H1 (cell line): ENCODE data around the gene TMEM115. TPM values are rescaled to one million over a fixed set of nuclear protein-coding genes. Genes with fewer than 3 reads are reported as not detected.

Experiments used
- CTCF ChIA-PET: fragments of 300-600 bp; sonication (Branson Sonifier 250); formaldehyde crosslinking; loops from one replicate; lab custom pipeline; 2021; ENCODE audit not compliant: partially characterized antibody; lab: Charles Lee
- POLR2A ChIA-PET: fragments of 300-600 bp; sonication (Branson Sonifier 250); formaldehyde crosslinking; loops from one replicate; lab custom pipeline; 2021; ENCODE audit warnings: inconsistent platforms; ENCODE audit not compliant: partially characterized antibody; lab: Charles Lee
- DNase-seq, 2 experiments: peaks; one replicate each; pipeline versions ENCODE4 v3.0.0 to v3.0.0-alpha.2; 2010 to 2022; ENCODE audit warnings: low spot score in 2 of 2, low read depth in 1 of 2, mixed read lengths in 1 of 2
- FAIRE-seq: peaks from 2 replicates; lab custom pipeline; 2011; peaks lifted over from hg19 to GRCh38; lab: Jason Lieb, UNC
- H2AFZ ChIP-seq: 2 replicates; pipeline ENCODE4 v1.8.1; 2012; ENCODE audit warnings: low read length, inconsistent platforms
- H2AK5ac ChIP-seq: 2 replicates; pipeline ENCODE4 v1.6.1; 2013; ENCODE audit warnings: low read depth, low read length
- H2BK120ac ChIP-seq: replicated peaks from 2 replicates; pipeline ENCODE3; 2013; ENCODE audit warnings: low read depth, low read length, inconsistent platforms
- H2BK12ac ChIP-seq: 2 replicates; pipeline ENCODE4 v1.6.1; 2013; ENCODE audit warnings: low read depth, low read length
- H2BK15ac ChIP-seq: 2 replicates; pipeline ENCODE4 v1.6.1; 2013; ENCODE audit warnings: low read length
- H2BK20ac ChIP-seq: 2 replicates; pipeline ENCODE4 v1.6.1; 2013; ENCODE audit warnings: low read length
- H2BK5ac ChIP-seq: 2 replicates; pipeline ENCODE4 v1.6.1; 2013; ENCODE audit warnings: low read depth, low read length
- H3K14ac ChIP-seq: 2 replicates; pipeline ENCODE4 v1.6.1; 2013; ENCODE audit warnings: inconsistent platforms; ENCODE audit not compliant: insufficient read length
- H3K18ac ChIP-seq: 2 replicates; pipeline ENCODE4 v1.6.1; 2013; ENCODE audit warnings: low read length; ENCODE audit errors: extremely low read depth
- H3K23ac ChIP-seq: 2 replicates; pipeline ENCODE4 v1.6.1; 2013; ENCODE audit warnings: inconsistent platforms; ENCODE audit not compliant: insufficient read length
- H3K23me2 ChIP-seq: 2 replicates; pipeline ENCODE4 v1.6.1; 2013; ENCODE audit warnings: low read depth, low read length
- H3K27ac ChIP-seq: 2 replicates; pipeline ENCODE4 v1.6.1; 2011; ENCODE audit warnings: low read depth, low read length, inconsistent platforms
- H3K27me3 ChIP-seq, 4 experiments: replicated peaks in 1 of 4; 1 replicate in 1 of 4; 2 replicates in 3 of 4; pipeline versions ENCODE4 v1.6.1 to v1.8.1; 2011 to 2013; ENCODE audit warnings: low read length in 3 of 4, mild to moderate bottlenecking in 3 of 4, inconsistent platforms in 2 of 4, mixed read lengths in 2 of 4, moderate library complexity in 1 of 4; ENCODE audit not compliant: control insufficient read depth in 3 of 4, insufficient read depth in 3 of 4; ENCODE audit errors: extremely low read depth in 1 of 4
- H3K36me3 ChIP-seq, 4 experiments: 2 replicates each; pipeline versions ENCODE4 v1.6.1 to v1.8.1; 2011 to 2013; ENCODE audit warnings: mild to moderate bottlenecking in 4 of 4, low read length in 3 of 4, moderate library complexity in 2 of 4, control low read depth in 1 of 4, inconsistent platforms in 1 of 4; ENCODE audit not compliant: insufficient read depth in 4 of 4, control insufficient read depth in 2 of 4
- H3K4ac ChIP-seq: replicated peaks from 2 replicates; pipeline ENCODE3; 2013; ENCODE audit warnings: low read length, low read depth, mixed read lengths, inconsistent platforms; ENCODE audit not compliant: insufficient read length
- H3K4me1 ChIP-seq, 4 experiments: replicated peaks in 1 of 4; 1 replicate in 1 of 4; 2 replicates in 3 of 4; pipeline versions ENCODE4 v1.6.1 to v1.8.1; 2011 to 2013; ENCODE audit warnings: low read length in 3 of 4, inconsistent platforms in 2 of 4, mixed read lengths in 1 of 4; ENCODE audit not compliant: insufficient read depth in 4 of 4, control insufficient read depth in 3 of 4
- H3K4me2 ChIP-seq, 2 experiments: 2 replicates each; pipeline versions ENCODE4 v1.6.1 to v1.8.1; 2011 to 2013; ENCODE audit warnings: low read depth in 2 of 2, low read length in 2 of 2, control low read depth in 1 of 2, inconsistent platforms in 1 of 2, mild to moderate bottlenecking in 1 of 2; ENCODE audit not compliant: insufficient read depth in 1 of 2
- H3K4me3 ChIP-seq, 4 experiments: fragments of 200-600, 300-600 bp in 1 of 4; sonication (generic), shearing (Covaris generic), sonication (Bioruptor Twin) in 1 of 4; 2 replicates each; pipeline versions ENCODE4 v1.5.1 to v1.8.1; 2011 to 2016; ENCODE audit warnings: low read length in 4 of 4, low read depth in 3 of 4, control low read depth in 2 of 4, inconsistent platforms in 2 of 4, mild to moderate bottlenecking in 2 of 4, mixed read lengths in 1 of 4, moderate library complexity in 1 of 4; ENCODE audit not compliant: insufficient read depth in 2 of 4; ENCODE audit errors: extremely low read depth in 1 of 4
- H3K56ac ChIP-seq: replicated peaks from 2 replicates; pipeline ENCODE3; 2013; ENCODE audit warnings: low read depth, mild to moderate bottlenecking, mixed read lengths, low read length, inconsistent platforms; ENCODE audit not compliant: insufficient read length
- H3K79me1 ChIP-seq: 2 replicates; pipeline ENCODE4 v1.6.1; 2013; ENCODE audit warnings: low read depth, low read length, control low read depth
- H3K79me2 ChIP-seq, 2 experiments: 2 replicates each; pipeline versions ENCODE4 v1.6.1 to v1.8.1; 2012 to 2013; ENCODE audit warnings: low read length in 2 of 2, mild to moderate bottlenecking in 2 of 2, inconsistent platforms in 1 of 2; ENCODE audit not compliant: insufficient read depth in 2 of 2, control insufficient read depth in 1 of 2
- H3K9ac ChIP-seq, 4 experiments: replicated peaks in 1 of 4; 1 replicate in 1 of 4; 2 replicates in 3 of 4; pipeline versions ENCODE4 v1.6.1 to v1.8.1; 2011 to 2013; ENCODE audit warnings: low read depth in 3 of 4, low read length in 3 of 4, control low read depth in 2 of 4, mild to moderate bottlenecking in 2 of 4, moderate library complexity in 2 of 4, inconsistent platforms in 1 of 4; ENCODE audit errors: extremely low read depth in 1 of 4
- H3K9me3 ChIP-seq, 2 experiments: 2 replicates each; pipeline versions ENCODE4 v1.6.1 to v1.8.1; 2012 to 2013; ENCODE audit warnings: mild to moderate bottlenecking in 2 of 2, moderate library complexity in 2 of 2, control low read depth in 1 of 2, inconsistent platforms in 1 of 2, low read depth in 1 of 2, low read length in 1 of 2, mixed read lengths in 1 of 2; ENCODE audit not compliant: insufficient read depth in 2 of 2
- H4K20me1 ChIP-seq, 2 experiments: replicated peaks in 1 of 2; 2 replicates each; pipeline versions ENCODE3 to v1.8.1; 2011 to 2013; ENCODE audit warnings: inconsistent platforms in 2 of 2, low read length in 2 of 2, mild to moderate bottlenecking in 1 of 2; ENCODE audit not compliant: insufficient read depth in 2 of 2, control insufficient read depth in 1 of 2
- H4K5ac ChIP-seq: 2 replicates; pipeline ENCODE4 v1.6.1; 2013; ENCODE audit warnings: low read length, low read depth, mixed read lengths, inconsistent platforms; ENCODE audit not compliant: insufficient read length
- H4K8ac ChIP-seq: 2 replicates; pipeline ENCODE4 v1.8.0; 2013; ENCODE audit warnings: mild to moderate bottlenecking, moderate library complexity, low read length, inconsistent platforms; ENCODE audit not compliant: insufficient read depth; ENCODE audit errors: extremely low read depth
- H4K91ac ChIP-seq: replicated peaks from 2 replicates; pipeline ENCODE3; 2013; ENCODE audit warnings: low read length, mixed read lengths, inconsistent platforms; ENCODE audit not compliant: insufficient read length
- CTCF ChIP-seq, 3 experiments: IDR thresholded peaks; 1 replicate in 2 of 3; 2 replicates in 1 of 3; pipeline versions ENCODE4 v1.5.1 to v1.6.1; 2011; ENCODE audit warnings: low read length in 3 of 3, mild to moderate bottlenecking in 3 of 3, inconsistent platforms in 2 of 3, low read depth in 1 of 3, moderate library complexity in 1 of 3; ENCODE audit not compliant: insufficient read depth in 1 of 3; ENCODE audit errors: control extremely low read depth in 1 of 3
- EZH2 ChIP-seq: fragments of 200-600 bp; sonication (generic); IDR thresholded peaks from 2 replicates; pipeline ENCODE4 v1.7.1; 2012; ENCODE audit warnings: low read depth, mild to moderate bottlenecking, moderate library complexity, low read length, inconsistent platforms; ENCODE audit not compliant: severe bottlenecking
- RAD21 ChIP-seq, 2 experiments: IDR thresholded peaks in 1 of 2; conservative IDR thresholded peaks in 1 of 2; 2 replicates each; pipeline ENCODE4 v1.6.1; 2011; ENCODE audit warnings: low read depth in 2 of 2, low read length in 2 of 2, improper control_type of control experiment in 1 of 2, inconsistent platforms in 1 of 2, mild to moderate bottlenecking in 1 of 2, moderate library complexity in 1 of 2
- WGBS, 2 experiments: shearing (Covaris generic) in 1 of 2; methylation state at CpG; one replicate each; pipeline versions ENCODE4 v1.1.6 to v1.1.7; 2013 to 2015; ENCODE audit warnings: low lambda C conversion rate in 2 of 2, mixed read lengths in 2 of 2, inconsistent platforms in 1 of 2, low coverage in 1 of 2, missing lambda C conversion rate in 1 of 2; ENCODE audit not compliant: insufficient replicate concordance in 2 of 2, insufficient coverage in 1 of 2, insufficient read length in 1 of 2; ENCODE audit errors: extremely low coverage in 1 of 2, missing lambda C conversion rate in 1 of 2; 5-methylcytosine and 5-hydroxymethylcytosine counted together
- polyA plus RNA-seq, 7 experiments: library from polyadenylated mRNA; depleted of rRNA in 3 of 7; stranded (reverse) in 5 of 7; unstranded in 2 of 7; fragments of >200 nt in 5 of 7; fragments of 200-250 nt in 2 of 7; gene quantifications; 1 replicate in 5 of 7; 2 replicates in 1 of 7; 4 replicates in 1 of 7; pipeline versions ENCODE4 v1.2.1 to v1.2.3, GENCODE V29; 2011 to 2013; ENCODE audit warnings: missing spikeins in 2 of 7, mixed read lengths in 2 of 7
- total RNA-seq: library from RNA; stranded (reverse); fragmentation: NEBNext Ultra II Directional; extraction: Animal tissue kit (Norgen Biotek cat#: 25700); gene quantifications from 2 replicates; pipeline ENCODE4 v1.2.1, GENCODE V29; 2021

TMEM115 gene
- total and polyA plus RNA-seq, 2 of the 8 experiments (the other 6 are each of a cell fraction or from before 2014, with no cell fraction given) = 25.4 to 32.4 TPM

GRCh38 chr3:50375258-50375931 lies 16.1 kb upstream of the TMEM115 start:
- H4K5ac ChIP-seq = peak overlapping the region; percentile 12
- TF ChIP-seq RAD21 (IDR thresholded peaks at IDR 0.05 in 1 of 2, conservative IDR thresholded peaks at IDR 0.05 in 1 of 2; ENCODE audit: low read depth in 2 of 2, low read length in 2 of 2) (peak; percentile 37 to 50), CTCF (IDR thresholded peaks at IDR 0.05; ENCODE audit: control extremely low read depth in 1 of 3, insufficient read depth in 1 of 3, low read depth in 1 of 3, low read length in 3 of 3) (peak in 2 of 3 experiments; percentile 55 to 60; a peak in 3 of 4 replicates), EZH2 (no peak)
- no peak overlapping the region for H3K4me3 ChIP-seq
- POLR2A ChIA-PET = interaction anchor here (0.7 to 1.4 kb wide), 5 partner anchors 10 to 111 kb away, joined by 3 to 5 read pairs (median 3); no protein-coding TSS in a partner anchor
- H3K36me3 ChIP-seq = no peaks in the 10 kb centered on the region
- H3K23me2 ChIP-seq = 0 out of 2 replicates have a peak, but pooled peaks cover 2% of the 10 kb centered on the region
- 0 out of 2 replicates have a peak overlapping the region, but pooled peaks have one; percentile 11 for H2BK20ac ChIP-seq
- H2BK15ac ChIP-seq = no peak overlapping the region
- no peak overlapping the region for H3K27ac ChIP-seq
- DNase-seq (no peak), FAIRE-seq (no peak)
- 72% methylated on average over 7 of the region's 7 CpGs; no CpG with 5 or more reads in 1 of the 2 experiments for WGBS, 2 experiments
- H4K8ac ChIP-seq = peak overlapping the region; percentile 57; the same call in 1 of the 2 replicates
- CTCF ChIA-PET = interaction anchor here (0.6 to 3.0 kb wide), 19 partner anchors 10 to 1619 kb away, joined by 3 to 12 read pairs (median 5); no protein-coding TSS in a partner anchor
- H3K79me1 ChIP-seq = no peaks in the 10 kb centered on the region
- H2BK12ac ChIP-seq = peak overlapping the region; percentile 90; the same call in 1 of the 2 replicates
- peak overlapping the region; percentile 55 for H2BK120ac ChIP-seq
- H3K4me1 ChIP-seq = peaks cover 0 to 34% (median 21%) of the 10 kb centered on the region in 4 experiments; a peak in 6 of 7 replicates
- H2AFZ ChIP-seq = no peak overlapping the region
- no peak overlapping the region for H3K4me2 ChIP-seq
- H3K79me2 ChIP-seq = no peaks in the 10 kb centered on the region
- H2BK5ac ChIP-seq = 0 out of 2 replicates have a peak overlapping the region, but pooled peaks have one; percentile 16
- no peak overlapping the region for H3K18ac ChIP-seq
- H3K9ac ChIP-seq = no peak overlapping the region
- no peak overlapping the region for H3K14ac ChIP-seq
- peak overlapping the region; percentile 91 for H4K91ac ChIP-seq
- no peak overlapping the region for H3K4ac ChIP-seq
- H3K27me3 ChIP-seq = no peaks in the 10 kb centered on the region; a peak in 1 of 7 replicates
- H3K23ac ChIP-seq = no peak overlapping the region
- H2AK5ac ChIP-seq = peak overlapping the region; percentile 47; the same call in 1 of the 2 replicates
- no peaks in the 10 kb centered on the region for H3K9me3 ChIP-seq
- peaks cover 2 to 4% of the 10 kb centered on the region in 2 experiments for H4K20me1 ChIP-seq
- no peak overlapping the region for H3K56ac ChIP-seq
